NOMO-1 treated with DMSO at 0.1 percent for 48 hours (cell line): Measurements from ENCODE around the gene HERC3.
A peak's percentile ranks its signal among the peaks of the same experiment; 100 is the strongest.

Source experiments
- DNase-seq: peaks from one replicate; lab custom pipeline; 2025; ENCODE audit not compliant: unreplicated experiment; lab: John Stamatoyannopoulos, UW

Gene HERC3

GRCh38 chr4:88659055-88659889, 67.0 kb downstream of the HERC3 start:
- DNase-seq = peak; percentile 3

- DNase-seq = no peak
These were observed 67.6 kb downstream of the HERC3 start for GRCh38 chr4:88659890-88660208.

GRCh38 chr4:88660446-88661294, 68.4 kb downstream of the HERC3 start:
- no peak for DNase-seq

- no peak for DNase-seq
These were observed 69.5 kb downstream of the HERC3 start for GRCh38 chr4:88661739-88662138.

- peak; percentile 2 for DNase-seq
These were observed 80.7 kb downstream of the HERC3 start for GRCh38 chr4:88672987-88673386.

- no peak for DNase-seq
These were observed 81.6 kb downstream of the HERC3 start for GRCh38 chr4:88673886-88674285.

- DNase-seq = no peak
These were observed 82.3 kb downstream of the HERC3 start for GRCh38 chr4:88674565-88674964.

GRCh38 chr4:88674979-88675378, 82.7 kb downstream of the HERC3 start:
- DNase-seq = no peak

GRCh38 chr4:88675543-88675942, 83.3 kb downstream of the HERC3 start:
- DNase-seq = no peak

- DNase-seq = no peak
These were observed 88.9 kb downstream of the HERC3 start for GRCh38 chr4:88681209-88681608.

- DNase-seq = no peak
These were observed 98.1 kb downstream of the HERC3 start for GRCh38 chr4:88690355-88690754.

- DNase-seq = no peak
These were observed 101.5 kb downstream of the HERC3 start for GRCh38 chr4:88693792-88694191.

GRCh38 chr4:88696630-88697029, 104.3 kb downstream of the HERC3 start:
- DNase-seq = no peak

GRCh38 chr4:88697141-88697540, 104.9 kb downstream of the HERC3 start:
- no peak for DNase-seq

GRCh38 chr4:88697588-88698329, 105.5 kb downstream of the HERC3 start, which contains the start of gene NAP1L5:
Gene NAP1L5, minus strand, starts transcription at chr4:88697829. Its CDS starts 75 bp downstream, at chr4:88697754.
- peak; percentile 40 for DNase-seq

- no peak for DNase-seq
These were observed 106.2 kb downstream of the HERC3 start for GRCh38 chr4:88698519-88698918.

- no peak for DNase-seq
These were observed 110.5 kb downstream of the HERC3 start for GRCh38 chr4:88702782-88703181.

GRCh38 chr4:88705223-88705622, 112.9 kb downstream of the HERC3 start:
- DNase-seq = no peak

- no peak for DNase-seq
These were observed 113.7 kb downstream of the HERC3 start for GRCh38 chr4:88705805-88706492.

- no peak for DNase-seq
These were observed 114.3 kb downstream of the HERC3 start for GRCh38 chr4:88706574-88706973.

- no peak for DNase-seq
These were observed 117.7 kb downstream of the HERC3 start for GRCh38 chr4:88709989-88710388.
